PC-3 (cell line): ENCODE measurements around the gene RWDD3. TPM values are rescaled to one million over a fixed set of nuclear protein-coding genes. Genes with fewer than 3 reads are reported as not detected.

ENCODE experiments used
- ATAC-seq: fragments of 200-7000 bp; cut with Tn5 transposase; 2 replicates; pipeline ENCODE4 v1.9.1; 2020; ENCODE audit warnings: mild to moderate bottlenecking, moderate library complexity
- BruUV-seq: library from RNA; stranded (reverse); fragments of 400-500 nt; replicated peaks from 2 replicates; lab custom pipeline; 2021; lab: Mats Ljungman, UMichigan
- CTCF ChIA-PET: fragments of 300-600 bp; sonication (Branson Sonifier 250); formaldehyde crosslinking; loops from one replicate; lab custom pipeline; 2022; ENCODE audit warnings: antibody characterized with exemption; lab: Charles Lee
- POLR2A ChIA-PET: fragments of 300-600 bp; sonication (Branson Sonifier 250); formaldehyde crosslinking; loops from one replicate; lab custom pipeline; 2022; ENCODE audit warnings: antibody characterized with exemption; ENCODE audit not compliant: unreplicated experiment; lab: Charles Lee
- DNase-seq: peaks from one replicate; pipeline ENCODE4 v3.0.0-alpha.2; 2015
- H2AFZ ChIP-seq: fragments of 300-600 bp; sonication (generic); 2 replicates; pipeline ENCODE4 v1.6.0; 2016; ENCODE audit warnings: antibody characterized with exemption, low read length
- H3F3A ChIP-seq: fragments of 300-600 bp; sonication (generic); one replicate; pipeline ENCODE4 v1.6.0; 2017; ENCODE audit warnings: antibody characterized with exemption, low read length, control low read depth, mild to moderate bottlenecking; ENCODE audit not compliant: unreplicated experiment
- H3K27ac ChIP-seq: fragments of 300-600 bp; sonication (generic); 2 replicates; pipeline ENCODE4 v1.5.1; 2016; ENCODE audit warnings: mild to moderate bottlenecking, low read length
- H3K27me3 ChIP-seq: fragments of 300-600 bp; sonication (generic); 2 replicates; pipeline ENCODE4 v1.6.1; 2016; ENCODE audit warnings: low read length, mixed read lengths
- H3K36me3 ChIP-seq: fragments of 300-600 bp; sonication (generic); 2 replicates; pipeline ENCODE4 v1.6.1; 2016; ENCODE audit warnings: low read depth, mixed run types, low read length, mixed read lengths
- H3K4me1 ChIP-seq: fragments of 300-600 bp; sonication (generic); 2 replicates; pipeline ENCODE4 v1.5.1; 2016; ENCODE audit warnings: low read length; ENCODE audit not compliant: insufficient read depth
- H3K4me2 ChIP-seq: fragments of 300-600 bp; sonication (generic); 2 replicates; pipeline ENCODE4 v1.6.0; 2016; ENCODE audit warnings: low read length
- H3K4me3 ChIP-seq: fragments of 300-600 bp; sonication (generic); 2 replicates; pipeline ENCODE4 v1.5.1; 2016; ENCODE audit warnings: mild to moderate bottlenecking, low read length, mixed read lengths
- H3K79me2 ChIP-seq: fragments of 300-600 bp; sonication (generic); 2 replicates; pipeline ENCODE4 v1.6.1; 2017; ENCODE audit warnings: low read length, mixed read lengths
- H3K9ac ChIP-seq: fragments of 300-600 bp; sonication (generic); 2 replicates; pipeline ENCODE4 v1.6.0; 2016; ENCODE audit warnings: mild to moderate bottlenecking, low read length
- H3K9me2 ChIP-seq: fragments of 300-600 bp; sonication (generic); replicated peaks from 2 replicates; pipeline ENCODE4 v1.6.1; 2016; ENCODE audit warnings: mixed run types, low read length, mixed read lengths
- H3K9me3 ChIP-seq: fragments of 300-600 bp; sonication (generic); 2 replicates; pipeline ENCODE4 v1.6.1; 2016; ENCODE audit warnings: low read length, mixed read lengths
- H4K20me1 ChIP-seq: fragments of 300-600 bp; sonication (generic); 2 replicates; pipeline ENCODE4 v1.6.1; 2016; ENCODE audit warnings: low read length, mixed read lengths
- CTCF ChIP-seq: fragments of 300-600 bp; sonication (generic); conservative IDR thresholded peaks from 2 replicates; pipeline ENCODE4 v1.5.1; 2017; ENCODE audit warnings: antibody characterized with exemption, low read depth, mild to moderate bottlenecking, low read length
- EZH2 ChIP-seq: fragments of 300-600 bp; sonication (generic); IDR thresholded peaks from one replicate; pipeline ENCODE4 v1.6.1; 2017; ENCODE audit warnings: antibody characterized with exemption, mild to moderate bottlenecking, low read length; ENCODE audit not compliant: unreplicated experiment
- EZH2phosphoT487 ChIP-seq: fragments of 300-600 bp; sonication (generic); IDR thresholded peaks from 2 replicates; pipeline ENCODE4 v1.6.1; 2018; ENCODE audit warnings: mild to moderate bottlenecking, antibody characterized with exemption, low read length, borderline replicate concordance
- intact Hi-C: fragments of 100-400 bp; cut with micrococcal nuclease; formaldehyde crosslinking; loops from 2 replicates; pipeline ENCODE4 v1.9.0; 2023
- total RNA-seq: library from RNA; depleted of rRNA; stranded (reverse); fragments of >200 nt; gene quantifications from 2 replicates; pipeline ENCODE4 v1.2.3, GENCODE V29; 2014

Gene RWDD3
- total RNA-seq, 1 experiment from 2014 or later = 10.4 TPM

DNA sequence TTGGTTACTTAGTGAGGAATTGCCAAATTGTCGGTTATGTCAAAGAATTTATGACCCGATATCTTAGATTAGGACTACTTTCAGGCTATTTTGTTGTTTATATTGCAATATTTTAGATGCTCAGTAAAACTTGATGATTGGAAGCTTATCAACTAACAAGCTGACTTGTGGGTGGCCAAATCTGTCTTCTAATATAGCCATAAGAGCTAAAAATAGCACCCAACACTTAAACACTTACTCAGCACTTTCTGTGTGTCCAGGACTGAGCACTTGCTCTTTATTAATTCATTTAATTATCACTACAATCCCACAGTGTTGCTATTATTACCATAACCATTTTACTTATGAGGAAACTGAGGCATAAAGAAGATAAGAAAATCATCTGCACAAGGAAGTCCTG lies 50.4 kb downstream of the RWDD3 start:
- Histone ChIP-seq H3K9ac (no peak overlapping the region), H3K79me2 (no peaks in the 10 kb centered on the region), H3K4me2 (no peak overlapping the region), H4K20me1 (no peaks in the 10 kb centered on the region), H3K27ac (no peak overlapping the region), H3K4me1 (peaks cover 16% of the 10 kb centered on the region), H2AFZ (no peak overlapping the region), H3K27me3 (no peaks in the 10 kb centered on the region), H3K4me3 (no peak overlapping the region), H3F3A (no peaks in the 10 kb centered on the region), H3K36me3 (no peaks in the 10 kb centered on the region), H3K9me3 (no peaks in the 10 kb centered on the region), H3K9me2 (no peaks in the 10 kb centered on the region)
- no TSS peak for BruUV-seq
- POLR2A ChIA-PET = interaction anchor here (0.6 kb wide), 1 partner anchor 87 kb away, joined by 3 read pairs; no protein-coding TSS in a partner anchor
- intact Hi-C loops = no loop called here
- CTCF ChIA-PET = no interaction called here
- DNase-seq = no peak
- no peak for ATAC-seq
- TF ChIP-seq EZH2phosphoT487 = no peak
- TF ChIP-seq EZH2 = no peak
- no peak for TF ChIP-seq CTCF

GRCh38 chr1:95286479-95286878 lies 52.5 kb downstream of the RWDD3 start:
- no TSS peak for BruUV-seq
- H3K27ac ChIP-seq = no peak overlapping the region
- peak; percentile 53; the same call in 1 of the 2 replicates for ATAC-seq
- H3K36me3 ChIP-seq = no peaks in the 10 kb centered on the region
- no peak overlapping the region for H3K4me3 ChIP-seq
- 0 out of 2 replicates have a peak overlapping the region, but pooled peaks have one; percentile 14 for H3K4me2 ChIP-seq
- intact Hi-C loops = no loop called here
- no peak overlapping the region for H3K9ac ChIP-seq
- no peaks in the 10 kb centered on the region for H3K79me2 ChIP-seq
- no peaks in the 10 kb centered on the region for H3K27me3 ChIP-seq
- TF ChIP-seq EZH2 (no peak), CTCF (no peak), EZH2phosphoT487 (no peak)
- ChIA-PET CTCF (interaction anchor here (1.1 kb wide), 1 partner anchor 53 kb away, joined by 5 read pairs; the partner anchor contains the start of gene RWDD3), POLR2A (no interaction called here)
- H3K4me1 ChIP-seq = peaks cover 16% of the 10 kb centered on the region
- DNase-seq = peak; percentile 51
- H3K9me3 ChIP-seq = no peaks in the 10 kb centered on the region
- H2AFZ ChIP-seq = no peak overlapping the region; the same call in 1 of the 2 replicates
- no peaks in the 10 kb centered on the region for H4K20me1 ChIP-seq
- no peaks in the 10 kb centered on the region for H3F3A ChIP-seq
- no peaks in the 10 kb centered on the region for H3K9me2 ChIP-seq

- intact Hi-C loops = no loop called here
- TF ChIP-seq CTCF = 0 out of 2 replicates have a peak, but pooled peaks have one; percentile 10
- TF ChIP-seq EZH2phosphoT487 = no peak
- Histone ChIP-seq H3K36me3 (no peaks in the 10 kb centered on the region), H2AFZ (no peak overlapping the region), H3K9me3 (no peaks in the 10 kb centered on the region), H3K9ac (no peak overlapping the region), H4K20me1 (no peaks in the 10 kb centered on the region), H3K79me2 (no peaks in the 10 kb centered on the region), H3K4me3 (no peak overlapping the region), H3K27ac (no peak overlapping the region), H3K4me1 (peaks cover 16% of the 10 kb centered on the region), H3F3A (no peaks in the 10 kb centered on the region), H3K9me2 (no peaks in the 10 kb centered on the region), H3K4me2 (no peak overlapping the region), H3K27me3 (no peaks in the 10 kb centered on the region)
- ATAC-seq (no peak), DNase-seq (peak; percentile 11)
- no TSS peak for BruUV-seq
- CTCF ChIA-PET = interaction anchor here (0.7 to 1.1 kb wide), 2 partner anchors 53 to 271 kb away, joined by 5 to 8 read pairs; partner anchors contain the start of gene RWDD3
- POLR2A ChIA-PET = no interaction called here
Measured at GRCh38 chr1:95287081-95287480, 53.1 kb downstream of the RWDD3 start.
